Measurements from ENCODE around the gene EMC1. TPM values are rescaled to one million over a fixed set of nuclear protein-coding genes. Genes with fewer than 3 reads are reported as not detected.
A peak's percentile ranks its signal among the peaks of the same experiment; 100 is the strongest.

Gene EMC1
- polyA plus RNA-seq, 3 donors = 14.7 to 27.1 (median 18.5) TPM

DNA sequence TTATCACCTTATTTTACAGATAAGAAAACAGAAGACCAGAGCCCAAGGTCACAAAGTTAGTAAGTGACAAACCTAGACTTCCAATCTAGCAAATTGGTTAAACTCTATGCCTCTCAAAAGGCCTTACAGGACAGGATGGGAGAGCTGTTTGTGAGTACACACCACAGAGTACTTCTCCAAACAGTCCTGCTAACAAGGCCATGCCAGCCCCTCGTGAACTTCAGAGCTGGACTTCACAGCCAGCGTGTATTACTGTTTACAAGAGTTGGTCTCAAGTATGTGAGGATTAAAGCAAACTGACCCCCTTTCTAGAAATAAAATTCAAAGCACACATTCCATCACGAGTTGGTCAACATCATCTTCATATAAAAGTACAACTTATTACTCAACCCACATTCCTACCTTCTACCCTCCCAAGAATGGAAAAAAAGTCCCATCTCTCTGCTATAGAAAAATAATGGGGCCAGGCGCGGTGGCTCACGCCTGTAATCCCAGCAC is 21.4 kb downstream of the EMC1 start:
- Histone ChIP-seq H3K9ac (ENCODE audit: insufficient read depth, low read length, poor library complexity, severe bottlenecking) (no peak overlapping the region), H3K4me3 (replicated peaks in 1 of 3; ENCODE audit: low read depth in 2 of 3, low read length in 3 of 3) (no peak overlapping the region), H3K79me2 (ENCODE audit: insufficient read depth, low read length) (no peaks in the 10 kb centered on the region), H2AFZ (ENCODE audit: insufficient read depth, low read depth, low read length, poor library complexity, severe bottlenecking) (no peak overlapping the region), H3K4me1 (ENCODE audit: control insufficient read depth in 1 of 2, insufficient read depth in 2 of 2, low read length in 2 of 2) (no peaks in the 10 kb centered on the region), H3K9me3 (replicated peaks in 1 of 2; ENCODE audit: control insufficient read depth in 1 of 2, insufficient read depth in 1 of 2, low read length in 2 of 2) (no peaks in the 10 kb centered on the region), H3K27me3 (ENCODE audit: control insufficient read depth in 2 of 2, insufficient read depth in 2 of 2, low read length in 2 of 2) (no peaks in the 10 kb centered on the region), H3K36me3 (replicated peaks in 1 of 2; ENCODE audit: control insufficient read depth in 1 of 2, insufficient read depth in 2 of 2, low read length in 2 of 2) (peaks cover 89 to 99% of the 10 kb centered on the region in 2 donors), H4K20me1 (ENCODE audit: insufficient read depth, low read length) (peaks cover 2% of the 10 kb centered on the region), H3K27ac (ENCODE audit: low read depth in 1 of 2, low read length in 2 of 2) (no peak overlapping the region), H3K4me2 (replicated peaks; ENCODE audit: extremely low read depth, low read length, poor library complexity, severe bottlenecking) (no peak overlapping the region)
- H3K27me3 Mint-ChIP-seq (ENCODE audit: low read depth in 3 of 3) = no peaks in the 10 kb centered on the region
- H3K4me3 Mint-ChIP-seq = no peak overlapping the region
- 88% methylated on average over 4 of the region's 6 CpGs for WGBS (ENCODE audit: insufficient coverage)
- no peak for DNase-seq
- no peaks in the 10 kb centered on the region for H3K4me1 Mint-ChIP-seq
- peaks cover 90 to 97% of the 10 kb centered on the region in 2 donors for H3K36me3 Mint-ChIP-seq
- TF ChIP-seq, protein P1, sequence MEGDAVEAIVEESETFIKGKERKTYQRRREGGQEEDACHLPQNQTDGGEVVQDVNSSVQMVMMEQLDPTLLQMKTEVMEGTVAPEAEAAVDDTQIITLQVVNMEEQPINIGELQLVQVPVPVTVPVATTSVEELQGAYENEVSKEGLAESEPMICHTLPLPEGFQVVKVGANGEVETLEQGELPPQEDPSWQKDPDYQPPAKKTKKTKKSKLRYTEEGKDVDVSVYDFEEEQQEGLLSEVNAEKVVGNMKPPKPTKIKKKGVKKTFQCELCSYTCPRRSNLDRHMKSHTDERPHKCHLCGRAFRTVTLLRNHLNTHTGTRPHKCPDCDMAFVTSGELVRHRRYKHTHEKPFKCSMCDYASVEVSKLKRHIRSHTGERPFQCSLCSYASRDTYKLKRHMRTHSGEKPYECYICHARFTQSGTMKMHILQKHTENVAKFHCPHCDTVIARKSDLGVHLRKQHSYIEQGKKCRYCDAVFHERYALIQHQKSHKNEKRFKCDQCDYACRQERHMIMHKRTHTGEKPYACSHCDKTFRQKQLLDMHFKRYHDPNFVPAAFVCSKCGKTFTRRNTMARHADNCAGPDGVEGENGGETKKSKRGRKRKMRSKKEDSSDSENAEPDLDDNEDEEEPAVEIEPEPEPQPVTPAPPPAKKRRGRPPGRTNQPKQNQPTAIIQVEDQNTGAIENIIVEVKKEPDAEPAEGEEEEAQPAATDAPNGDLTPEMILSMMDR (IDR thresholded peaks at IDR 0.05) = no peak
- H3K27ac Mint-ChIP-seq = peak overlapping the region in 1 of 7 donors; percentile 55
- intact Hi-C loops (cut with micrococcal nuclease) = no loop called here
- no peaks in the 10 kb centered on the region for H3K9me3 Mint-ChIP-seq

DNA sequence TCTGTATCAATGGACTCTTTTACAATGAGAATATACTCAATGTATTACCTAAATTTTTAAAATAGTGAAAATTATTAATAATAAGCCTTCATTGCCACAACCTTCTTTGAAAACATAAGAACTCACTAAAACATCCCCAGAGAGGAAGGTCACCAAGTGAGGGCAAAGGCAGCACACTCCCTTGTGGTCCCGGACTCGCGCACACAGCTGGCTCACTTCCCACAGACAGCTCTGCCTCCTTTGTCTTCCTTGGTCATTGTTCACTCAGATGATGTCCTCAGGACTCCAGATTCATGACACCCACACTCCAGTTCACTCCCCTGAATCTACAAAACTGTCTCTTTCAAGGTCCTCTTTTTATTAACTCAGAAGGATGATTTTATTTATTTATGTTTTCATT is 22.1 kb downstream of the EMC1 start:
- Mint-ChIP-seq H3K27me3 (ENCODE audit: low read depth in 3 of 3) (no peaks in the 10 kb centered on the region), H3K27ac (peak overlapping the region in 1 of 7 donors; percentile 7), H3K4me3 (no peak overlapping the region), H3K9me3 (no peaks in the 10 kb centered on the region), H3K4me1 (no peaks in the 10 kb centered on the region), H3K36me3 (peaks cover 92 to 97% of the 10 kb centered on the region in 2 donors)
- no peak overlapping the region for H3K9ac ChIP-seq (ENCODE audit: insufficient read depth, low read length, poor library complexity, severe bottlenecking)
- 100% methylated on average over 3 of the region's 3 CpGs for WGBS (ENCODE audit: insufficient coverage)
- no peak overlapping the region for H3K4me3 ChIP-seq (replicated peaks in 1 of 3; ENCODE audit: low read depth in 2 of 3, low read length in 3 of 3)
- H3K4me1 ChIP-seq (ENCODE audit: control insufficient read depth in 1 of 2, insufficient read depth in 2 of 2, low read length in 2 of 2) = no peaks in the 10 kb centered on the region
- H3K4me2 ChIP-seq (replicated peaks; ENCODE audit: extremely low read depth, low read length, poor library complexity, severe bottlenecking) = no peak overlapping the region
- no peaks in the 10 kb centered on the region for H3K9me3 ChIP-seq (replicated peaks in 1 of 2; ENCODE audit: control insufficient read depth in 1 of 2, insufficient read depth in 1 of 2, low read length in 2 of 2)
- peaks cover 7% of the 10 kb centered on the region for H4K20me1 ChIP-seq (ENCODE audit: insufficient read depth, low read length)
- no peak overlapping the region for H3K27ac ChIP-seq (ENCODE audit: low read depth in 1 of 2, low read length in 2 of 2)
- H3K27me3 ChIP-seq (ENCODE audit: control insufficient read depth in 2 of 2, insufficient read depth in 2 of 2, low read length in 2 of 2) = no peaks in the 10 kb centered on the region
- no peaks in the 10 kb centered on the region for H3K79me2 ChIP-seq (ENCODE audit: insufficient read depth, low read length)
- TF ChIP-seq, protein P1 (IDR thresholded peaks at IDR 0.05) = no peak
- DNase-seq = no peak
- H2AFZ ChIP-seq (ENCODE audit: insufficient read depth, low read depth, low read length, poor library complexity, severe bottlenecking) = no peak overlapping the region
- peaks cover 89 to 99% of the 10 kb centered on the region in 2 donors for H3K36me3 ChIP-seq (replicated peaks in 1 of 2; ENCODE audit: control insufficient read depth in 1 of 2, insufficient read depth in 2 of 2, low read length in 2 of 2)
- intact Hi-C loops (cut with micrococcal nuclease) = no loop called here

All from CD14-positive monocyte (primary cell).